Anterior cingulate cortex (tissue), 58 donors: ENCODE results near the gene SIGLEC7.
A peak's percentile ranks its signal among the peaks of the same experiment; 100 is the strongest.

Experiments used
- DNase-seq, 58 donors: peaks; one replicate each; lab custom pipeline; 2025; lab: John Stamatoyannopoulos, UW

SIGLEC7 gene

GRCh38 chr19:51161867-51162496 lies 19.9 kb downstream of the SIGLEC7 start:
- no peak for DNase-seq

- no peak for DNase-seq
Observed at GRCh38 chr19:51163257-51163656, 21.2 kb downstream of the SIGLEC7 start.

GRCh38 chr19:51164215-51164614 lies 22.1 kb downstream of the SIGLEC7 start:
- no peak for DNase-seq

GRCh38 chr19:51166846-51167490 lies 24.9 kb downstream of the SIGLEC7 start:
- peak in 9 of 58 donors; percentile 3 to 19 (median 10) for DNase-seq

- DNase-seq: no peak
Observed at GRCh38 chr19:51168564-51169282, 26.6 kb downstream of the SIGLEC7 start.

- peak in 51 of 58 donors; percentile 1 to 84 (median 34) for DNase-seq
Observed at GRCh38 chr19:51169283-51169918, 27.3 kb downstream of the SIGLEC7 start.

GRCh38 chr19:51172223-51172622 lies 30.1 kb downstream of the SIGLEC7 start:
- no peak for DNase-seq

- DNase-seq: no peak
Observed at GRCh38 chr19:51173681-51174080, 31.6 kb downstream of the SIGLEC7 start.

GRCh38 chr19:51179256-51179655 lies 37.2 kb downstream of the SIGLEC7 start:
- DNase-seq: peak in 1 of 58 donors; percentile 8

GRCh38 chr19:51181377-51181912 lies 39.3 kb downstream of the SIGLEC7 start:
- no peak for DNase-seq

GRCh38 chr19:51181913-51182419 lies 39.9 kb downstream of the SIGLEC7 start:
- DNase-seq: peak in 5 of 58 donors; percentile 5 to 25 (median 9)

- no peak for DNase-seq
Observed at GRCh38 chr19:51183629-51184028, 41.5 kb downstream of the SIGLEC7 start.

GRCh38 chr19:51185069-51185867 lies 43.2 kb downstream of the SIGLEC7 start:
- DNase-seq: no peak

- no peak for DNase-seq
Observed at GRCh38 chr19:51185868-51186215, 43.7 kb downstream of the SIGLEC7 start.

GRCh38 chr19:51186323-51186722 lies 44.2 kb downstream of the SIGLEC7 start:
- no peak for DNase-seq

- DNase-seq: peak in 6 of 58 donors; percentile 3 to 47 (median 14)
Observed at GRCh38 chr19:51187395-51188226, 45.5 kb downstream of the SIGLEC7 start.

- no peak for DNase-seq
Observed at GRCh38 chr19:51188227-51188559, 46.1 kb downstream of the SIGLEC7 start.

- no peak for DNase-seq
Observed at GRCh38 chr19:51192689-51193088, 50.6 kb downstream of the SIGLEC7 start.
